DND-41 (cell line): ENCODE measurements around the gene HSD17B3.

ENCODE experiments used
- EZH2 ChIP-seq: IDR thresholded peaks from 3 replicates; pipeline ENCODE4 v1.6.1; 2012; ENCODE audit warnings: borderline replicate concordance, low read depth, mild to moderate bottlenecking, moderate library complexity, low read length, inconsistent platforms; ENCODE audit not compliant: severe bottlenecking
- TF ChIP-seq, protein P1 (sequence below): IDR thresholded peaks from 2 replicates; pipeline ENCODE4 v1.5.1; 2012; ENCODE audit warnings: borderline replicate concordance, low read length, moderate library complexity, mild to moderate bottlenecking; ENCODE audit not compliant: poor library complexity, severe bottlenecking; ENCODE audit errors: extremely low read depth

GRCh38 chr9:96215841-96216240 lies 86.1 kb downstream of the HSD17B3 start:
- TF ChIP-seq, protein P1, sequence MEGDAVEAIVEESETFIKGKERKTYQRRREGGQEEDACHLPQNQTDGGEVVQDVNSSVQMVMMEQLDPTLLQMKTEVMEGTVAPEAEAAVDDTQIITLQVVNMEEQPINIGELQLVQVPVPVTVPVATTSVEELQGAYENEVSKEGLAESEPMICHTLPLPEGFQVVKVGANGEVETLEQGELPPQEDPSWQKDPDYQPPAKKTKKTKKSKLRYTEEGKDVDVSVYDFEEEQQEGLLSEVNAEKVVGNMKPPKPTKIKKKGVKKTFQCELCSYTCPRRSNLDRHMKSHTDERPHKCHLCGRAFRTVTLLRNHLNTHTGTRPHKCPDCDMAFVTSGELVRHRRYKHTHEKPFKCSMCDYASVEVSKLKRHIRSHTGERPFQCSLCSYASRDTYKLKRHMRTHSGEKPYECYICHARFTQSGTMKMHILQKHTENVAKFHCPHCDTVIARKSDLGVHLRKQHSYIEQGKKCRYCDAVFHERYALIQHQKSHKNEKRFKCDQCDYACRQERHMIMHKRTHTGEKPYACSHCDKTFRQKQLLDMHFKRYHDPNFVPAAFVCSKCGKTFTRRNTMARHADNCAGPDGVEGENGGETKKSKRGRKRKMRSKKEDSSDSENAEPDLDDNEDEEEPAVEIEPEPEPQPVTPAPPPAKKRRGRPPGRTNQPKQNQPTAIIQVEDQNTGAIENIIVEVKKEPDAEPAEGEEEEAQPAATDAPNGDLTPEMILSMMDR = no peak
- TF ChIP-seq EZH2 = no peak
